ENCODE measurements around the gene MAP4K2. TPM values are rescaled to one million over a fixed set of nuclear protein-coding genes. Genes with fewer than 3 reads are reported as not detected.
A peak's percentile ranks its signal among the peaks of the same experiment; 100 is the strongest.
"Not testable (repeated sequence)": the region's sequence is repeated elsewhere in the genome, so short reads cannot be mapped to it uniquely, and the experiment has no call there.

Gene MAP4K2
- polyA plus RNA-seq, 1 experiment = 22.4 TPM

DNA sequence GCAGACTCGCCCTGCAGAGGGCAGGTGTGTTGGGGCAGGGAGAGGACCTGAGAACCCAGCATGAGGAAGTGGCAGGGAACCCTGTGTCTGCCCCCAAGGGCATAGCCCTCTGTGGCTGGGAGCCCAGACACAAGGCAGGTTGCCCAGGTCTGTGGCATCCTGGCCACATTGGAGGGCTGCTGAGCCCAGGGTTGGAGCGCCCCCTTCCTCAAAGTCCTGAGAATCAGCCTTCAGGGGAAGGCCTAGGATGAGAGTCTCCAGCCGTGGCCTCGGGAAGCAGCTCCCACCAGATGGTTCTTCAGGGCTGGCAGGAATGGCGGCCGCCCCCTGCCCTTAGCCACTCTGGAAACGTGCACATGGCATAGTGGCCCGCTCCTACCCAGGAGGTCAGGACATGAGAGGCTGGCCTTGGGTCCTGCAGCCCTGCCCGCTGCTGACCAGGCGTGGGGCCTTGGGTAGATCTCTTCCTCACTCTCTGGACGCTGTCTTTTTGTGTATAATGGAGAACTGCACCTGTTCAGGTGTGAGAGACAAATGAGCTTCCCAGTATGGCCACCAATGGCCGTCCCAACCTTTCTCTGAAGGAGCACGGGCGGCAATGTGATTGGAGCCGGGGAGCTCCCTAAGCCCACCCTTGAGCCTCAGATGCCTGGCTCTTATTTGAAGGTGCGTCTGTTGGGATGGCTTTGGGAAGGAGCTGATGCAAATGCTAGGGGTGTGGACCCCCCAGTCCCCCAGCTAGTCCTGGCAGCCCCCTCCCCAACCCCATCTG lies 46.0 kb upstream of the MAP4K2 start:
- ChIA-PET CTCF (interaction anchor here (0.7 to 29.2 kb wide), 14 partner anchors 9 to 165 kb away, joined by 3 to 797 read pairs (median 4); partner anchors contain the start of genes ARL2, BATF2 and EHD1), POLR2A (interaction anchor here (0.6 to 0.7 kb wide), 2 partner anchors 28 to 29 kb away, joined by 3 to 4 read pairs; no protein-coding TSS in a partner anchor)
- no peaks in the 10 kb centered on the region for H3K27me3 ChIP-seq (ENCODE audit: control insufficient read depth, insufficient read depth, low read length)
- H3K36me3 ChIP-seq (ENCODE audit: control insufficient read depth, insufficient read depth, low read length) = peaks cover 6% of the 10 kb centered on the region
- DNase-seq (ENCODE audit: low read depth) = no peak
- TF ChIP-seq, protein P1, sequence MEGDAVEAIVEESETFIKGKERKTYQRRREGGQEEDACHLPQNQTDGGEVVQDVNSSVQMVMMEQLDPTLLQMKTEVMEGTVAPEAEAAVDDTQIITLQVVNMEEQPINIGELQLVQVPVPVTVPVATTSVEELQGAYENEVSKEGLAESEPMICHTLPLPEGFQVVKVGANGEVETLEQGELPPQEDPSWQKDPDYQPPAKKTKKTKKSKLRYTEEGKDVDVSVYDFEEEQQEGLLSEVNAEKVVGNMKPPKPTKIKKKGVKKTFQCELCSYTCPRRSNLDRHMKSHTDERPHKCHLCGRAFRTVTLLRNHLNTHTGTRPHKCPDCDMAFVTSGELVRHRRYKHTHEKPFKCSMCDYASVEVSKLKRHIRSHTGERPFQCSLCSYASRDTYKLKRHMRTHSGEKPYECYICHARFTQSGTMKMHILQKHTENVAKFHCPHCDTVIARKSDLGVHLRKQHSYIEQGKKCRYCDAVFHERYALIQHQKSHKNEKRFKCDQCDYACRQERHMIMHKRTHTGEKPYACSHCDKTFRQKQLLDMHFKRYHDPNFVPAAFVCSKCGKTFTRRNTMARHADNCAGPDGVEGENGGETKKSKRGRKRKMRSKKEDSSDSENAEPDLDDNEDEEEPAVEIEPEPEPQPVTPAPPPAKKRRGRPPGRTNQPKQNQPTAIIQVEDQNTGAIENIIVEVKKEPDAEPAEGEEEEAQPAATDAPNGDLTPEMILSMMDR (IDR thresholded peaks at IDR 0.05; ENCODE audit: insufficient read depth, low read depth, low read length) = no peak
- H3K4me3 ChIP-seq (ENCODE audit: low read depth, low read length) = no peak overlapping the region

DNA sequence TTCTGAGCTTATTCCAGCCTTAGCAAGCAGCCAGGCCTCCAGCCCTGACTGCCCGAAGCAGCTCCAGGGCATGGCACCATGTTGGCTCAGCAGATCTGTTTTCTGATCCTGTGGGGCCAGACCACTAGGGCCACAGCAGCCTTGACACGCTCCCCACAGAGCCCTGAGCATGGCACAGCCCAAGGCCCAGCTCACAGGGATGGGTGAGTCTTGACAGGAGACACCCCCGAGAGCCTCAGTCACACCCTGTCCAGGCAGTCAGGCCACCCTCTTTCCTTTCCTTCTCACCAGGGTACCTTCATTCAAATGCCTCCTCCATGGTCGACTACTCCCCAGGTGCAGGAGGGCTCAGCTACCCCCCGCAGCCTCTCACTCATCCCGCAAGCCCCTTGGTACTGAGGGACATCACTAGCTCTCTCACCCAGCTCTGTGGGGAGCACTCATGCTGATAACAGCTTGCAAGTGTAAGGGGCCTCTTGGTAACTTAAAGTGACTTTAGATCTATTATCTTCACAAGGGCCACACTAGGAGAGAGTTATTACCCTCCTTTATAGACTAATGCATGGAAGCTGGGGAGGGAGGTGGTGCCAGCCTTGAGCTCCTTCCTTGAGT lies 45.3 kb upstream of the MAP4K2 start:
- no peaks in the 10 kb centered on the region for H3K27me3 ChIP-seq (ENCODE audit: control insufficient read depth, insufficient read depth, low read length)
- H3K4me3 ChIP-seq (ENCODE audit: low read depth, low read length) = no peak overlapping the region
- CTCF ChIA-PET = interaction anchor here (0.7 to 29.2 kb wide), 18 partner anchors 8 to 270 kb away, joined by 3 to 797 read pairs (median 6); partner anchors contain the start of genes ARL2, BATF2, EHD1 and MEN1
- DNase-seq (ENCODE audit: low read depth) = no peak
- TF ChIP-seq, protein P1 (IDR thresholded peaks at IDR 0.05; ENCODE audit: insufficient read depth, low read depth, low read length) = no peak
- peaks cover 6% of the 10 kb centered on the region for H3K36me3 ChIP-seq (ENCODE audit: control insufficient read depth, insufficient read depth, low read length)
- POLR2A ChIA-PET = interaction anchor here (0.6 kb wide), 1 partner anchor 30 kb away, joined by 3 read pairs; no protein-coding TSS in a partner anchor

DNA sequence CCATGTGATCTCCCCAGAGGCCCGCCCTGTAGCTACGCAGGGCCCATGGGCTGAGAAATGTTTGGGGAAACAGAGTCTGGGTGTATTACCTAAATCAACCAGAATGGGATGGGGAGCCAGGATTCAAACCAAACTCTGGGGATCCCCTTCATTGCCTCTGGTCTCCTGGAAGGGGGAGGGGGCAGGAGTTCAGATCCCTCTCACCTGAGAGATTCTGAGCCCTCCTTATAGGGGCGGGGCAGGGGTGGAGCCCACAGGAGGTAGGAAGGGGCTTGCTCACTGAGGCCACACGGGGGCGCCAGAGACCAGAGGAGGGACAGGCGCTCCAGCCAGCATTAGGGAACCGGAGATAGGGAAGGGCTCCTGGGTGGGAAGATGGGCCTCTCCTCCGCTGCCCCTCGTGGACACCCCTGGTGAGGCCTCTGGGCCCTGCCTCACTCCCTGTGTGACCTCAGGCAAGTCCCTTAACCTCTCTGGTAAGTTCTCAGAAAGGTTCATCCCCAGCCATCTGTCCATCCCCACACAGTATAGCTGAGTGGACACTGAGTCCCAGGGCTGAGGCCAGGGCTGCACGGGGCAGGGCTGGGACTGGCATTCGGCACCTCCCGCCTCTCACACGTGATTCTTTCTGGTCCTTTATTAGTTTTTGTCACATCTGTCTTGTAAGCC lies 44.1 kb upstream of the MAP4K2 start:
- H3K27me3 ChIP-seq (ENCODE audit: control insufficient read depth, insufficient read depth, low read length) = no peaks in the 10 kb centered on the region
- CTCF ChIA-PET = interaction anchor here (0.6 to 29.2 kb wide), 25 partner anchors 9 to 271 kb away, joined by 3 to 797 read pairs (median 4); partner anchors contain the start of genes ARL2, BATF2, EHD1 and MEN1
- H3K36me3 ChIP-seq (ENCODE audit: control insufficient read depth, insufficient read depth, low read length) = no peaks in the 10 kb centered on the region
- POLR2A ChIA-PET = no interaction called here
- H3K4me3 ChIP-seq (ENCODE audit: low read depth, low read length) = no peak overlapping the region
- no peak for DNase-seq (ENCODE audit: low read depth)
- TF ChIP-seq, protein P1 (IDR thresholded peaks at IDR 0.05; ENCODE audit: insufficient read depth, low read depth, low read length) = peak; percentile 96

GRCh38 chr11:64845776-64846129 lies 42.7 kb upstream of the MAP4K2 start:
- H3K36me3 ChIP-seq (ENCODE audit: control insufficient read depth, insufficient read depth, low read length); H3K4me3 ChIP-seq (ENCODE audit: low read depth, low read length); DNase-seq (ENCODE audit: low read depth); H3K27me3 ChIP-seq (ENCODE audit: control insufficient read depth, insufficient read depth, low read length); POLR2A ChIA-PET: not testable (repeated sequence)
- CTCF ChIA-PET = interaction anchor here (1.9 to 29.2 kb wide), 5 partner anchors 9 to 272 kb away, joined by 6 to 797 read pairs (median 35); partner anchors contain the start of genes ARL2, EHD1 and ZNHIT2

DNA sequence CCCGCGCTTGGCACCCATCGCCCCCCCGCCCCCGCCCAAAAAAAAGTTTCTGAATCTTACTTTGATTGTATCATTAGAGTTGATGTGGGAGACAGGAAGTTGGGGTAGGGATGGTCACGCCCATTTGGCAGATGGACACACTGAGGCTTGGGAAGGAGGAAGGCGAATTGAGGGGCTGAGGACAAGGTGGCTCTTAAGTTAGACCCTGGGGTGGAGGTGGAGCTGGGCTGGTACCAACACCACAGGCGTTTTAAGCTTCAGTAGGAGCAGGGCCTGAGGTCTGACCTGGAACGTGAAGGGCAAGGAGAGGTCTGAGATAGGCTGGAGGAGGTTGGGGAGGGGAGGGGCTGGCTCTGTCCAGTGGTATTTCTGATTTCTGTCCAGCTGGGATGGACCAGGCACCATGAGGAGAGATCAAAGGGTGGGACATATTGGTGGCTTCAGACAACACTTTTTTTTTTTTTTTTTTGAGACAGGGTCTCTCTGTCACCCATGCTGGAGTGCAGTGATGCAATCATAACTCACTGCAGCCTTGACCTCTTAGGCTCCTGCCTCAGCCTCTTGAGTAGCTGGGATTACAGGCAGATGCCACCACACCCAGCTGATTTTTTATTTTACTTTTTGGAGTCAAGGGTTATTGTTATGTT lies 42.2 kb upstream of the MAP4K2 start:
- ChIA-PET CTCF (interaction anchor here (1.1 to 29.2 kb wide), 7 partner anchors 9 to 272 kb away, joined by 3 to 797 read pairs (median 15); partner anchors contain the start of genes ARL2, BATF2, EHD1 and ZNHIT2), POLR2A (no interaction called here)
- H3K27me3 ChIP-seq (ENCODE audit: control insufficient read depth, insufficient read depth, low read length) = no peaks in the 10 kb centered on the region
- TF ChIP-seq, protein P1 (IDR thresholded peaks at IDR 0.05; ENCODE audit: insufficient read depth, low read depth, low read length) = no peak
- H3K4me3 ChIP-seq (ENCODE audit: low read depth, low read length) = no peak overlapping the region
- DNase-seq (ENCODE audit: low read depth) = no peak
- no peaks in the 10 kb centered on the region for H3K36me3 ChIP-seq (ENCODE audit: control insufficient read depth, insufficient read depth, low read length)

Data from BJ (cell line).